Measurements from ENCODE around the gene THBS4. TPM values are rescaled to one million over a fixed set of nuclear protein-coding genes. Genes with fewer than 3 reads are reported as not detected.
A peak's percentile ranks its signal among the peaks of the same experiment; 100 is the strongest.

The THBS4 gene
- total and polyA plus RNA-seq, 2 experiments from 2014 or later: 0.80 TPM; not detected in 1

GRCh38 chr5:80078921-80079320 lies 43.8 kb downstream of the THBS4 start:
- no peaks in the 10 kb centered on the region for H3K27me3 ChIP-seq
- no peak overlapping the region for H2AFZ ChIP-seq
- H3K9me3 ChIP-seq (ENCODE audit: low read depth): no peaks in the 10 kb centered on the region
- no peaks in the 10 kb centered on the region for H4K20me1 ChIP-seq (ENCODE audit: insufficient read depth, poor library complexity, severe bottlenecking)
- H3K4me1 ChIP-seq (ENCODE audit: insufficient read depth): no peaks in the 10 kb centered on the region
- no peaks in the 10 kb centered on the region for H3K9me2 ChIP-seq (replicated peaks; ENCODE audit: insufficient read depth)
- no peak overlapping the region for H3K4me3 ChIP-seq
- H3K4me2 ChIP-seq: no peak overlapping the region
- H3K27ac ChIP-seq: no peak overlapping the region
- no peaks in the 10 kb centered on the region for H3K79me2 ChIP-seq
- no peak for DNase-seq (ENCODE audit: low spot score)
- H3K36me3 ChIP-seq (replicated peaks; ENCODE audit: insufficient read depth, low read depth): no peaks in the 10 kb centered on the region
- 90% methylated on average over 4 of the region's 4 CpGs for WGBS (ENCODE audit: low lambda C conversion rate, missing lambda C conversion rate)
- TF ChIP-seq EZH2 (IDR thresholded peaks at IDR 0.05; ENCODE audit: borderline replicate concordance): no peak

DNA sequence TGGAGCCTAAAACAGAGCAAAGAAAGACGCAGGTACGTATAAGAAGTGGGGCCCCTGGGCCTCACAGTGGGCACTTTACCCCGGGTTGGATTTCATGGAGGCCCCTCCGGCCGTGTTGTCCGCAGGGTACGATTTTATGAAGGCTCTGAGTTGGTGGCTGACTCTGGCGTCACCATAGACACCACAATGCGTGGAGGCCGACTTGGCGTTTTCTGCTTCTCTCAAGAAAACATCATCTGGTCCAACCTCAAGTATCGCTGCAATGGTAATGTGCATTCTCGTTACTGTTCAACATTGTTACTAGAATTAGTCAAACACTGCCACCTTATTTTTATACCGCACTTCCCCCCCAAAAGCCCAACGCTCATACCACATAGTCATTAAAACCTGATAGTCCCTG lies 47.1 kb downstream of the THBS4 start:
- H3K27ac ChIP-seq: no peak overlapping the region
- H3K4me2 ChIP-seq: peak overlapping the region; percentile 10
- no peak overlapping the region for H3K4me3 ChIP-seq

DNA sequence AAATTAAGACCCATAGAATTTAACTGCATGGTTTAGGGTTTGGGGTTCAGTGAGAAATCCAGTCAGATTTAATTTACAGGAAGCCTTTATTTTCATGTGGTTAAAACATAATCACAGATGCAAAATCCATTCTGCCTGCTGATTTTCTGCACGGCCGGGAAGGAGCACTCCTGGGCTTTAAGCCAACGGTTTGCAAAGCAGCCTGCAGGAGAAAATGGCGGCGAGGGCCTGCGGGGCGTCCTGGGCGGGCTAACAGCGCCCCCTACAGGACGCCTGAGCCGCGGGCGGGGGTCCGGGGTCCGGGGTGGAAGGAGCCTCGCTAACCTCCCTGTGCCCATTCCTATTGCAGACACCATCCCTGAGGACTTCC lies 47.6 kb downstream of the THBS4 start:
- Histone ChIP-seq H3K27ac (no peak overlapping the region), H4K20me1 (ENCODE audit: insufficient read depth, poor library complexity, severe bottlenecking) (no peaks in the 10 kb centered on the region), H3K9me2 (replicated peaks; ENCODE audit: insufficient read depth) (no peaks in the 10 kb centered on the region), H3K4me3 (no peak overlapping the region), H3K36me3 (replicated peaks; ENCODE audit: insufficient read depth, low read depth) (no peaks in the 10 kb centered on the region), H3K9me3 (ENCODE audit: low read depth) (no peaks in the 10 kb centered on the region), H2AFZ (peak overlapping the region; percentile 19), H3K4me1 (ENCODE audit: insufficient read depth) (no peaks in the 10 kb centered on the region), H3K4me2 (peak overlapping the region; percentile 10), H3K27me3 (no peaks in the 10 kb centered on the region), H3K79me2 (no peaks in the 10 kb centered on the region)
- WGBS (ENCODE audit: low lambda C conversion rate, missing lambda C conversion rate): 7% methylated on average over 16 of the region's 16 CpGs
- peak; percentile 70 for DNase-seq (ENCODE audit: low spot score)
- no peak for TF ChIP-seq EZH2phosphoT487 (IDR thresholded peaks at IDR 0.05; ENCODE audit: low read depth, severe bottlenecking, unreplicated experiment)
- peak; percentile 89 for TF ChIP-seq CTCF (IDR thresholded peaks at IDR 0.05; ENCODE audit: poor library complexity)

More for the DNA sequence above, 47.1 kb downstream of the THBS4 start:
- no peak for DNase-seq (ENCODE audit: low spot score)
- Histone ChIP-seq H3K27me3 (no peaks in the 10 kb centered on the region), H3K9me2 (replicated peaks; ENCODE audit: insufficient read depth) (no peaks in the 10 kb centered on the region), H3K9me3 (ENCODE audit: low read depth) (no peaks in the 10 kb centered on the region), H3K79me2 (no peaks in the 10 kb centered on the region), H4K20me1 (ENCODE audit: insufficient read depth, poor library complexity, severe bottlenecking) (no peaks in the 10 kb centered on the region), H2AFZ (no peak overlapping the region), H3K36me3 (replicated peaks; ENCODE audit: insufficient read depth, low read depth) (no peaks in the 10 kb centered on the region), H3K4me1 (ENCODE audit: insufficient read depth) (no peaks in the 10 kb centered on the region)
- 96% methylated on average over 15 of the region's 15 CpGs for WGBS (ENCODE audit: low lambda C conversion rate, missing lambda C conversion rate)
- no peak for TF ChIP-seq EZH2 (IDR thresholded peaks at IDR 0.05; ENCODE audit: borderline replicate concordance)
- no peak for TF ChIP-seq EZH2phosphoT487 (IDR thresholded peaks at IDR 0.05; ENCODE audit: low read depth, severe bottlenecking, unreplicated experiment)
- TF ChIP-seq CTCF (IDR thresholded peaks at IDR 0.05; ENCODE audit: poor library complexity): no peak

- TF ChIP-seq CTCF (IDR thresholded peaks at IDR 0.05; ENCODE audit: poor library complexity): peak; percentile 78
- no peak for TF ChIP-seq EZH2 (IDR thresholded peaks at IDR 0.05; ENCODE audit: borderline replicate concordance)
- TF ChIP-seq EZH2phosphoT487 (IDR thresholded peaks at IDR 0.05; ENCODE audit: low read depth, severe bottlenecking, unreplicated experiment): no peak
- Histone ChIP-seq H3K79me2 (no peaks in the 10 kb centered on the region), H4K20me1 (ENCODE audit: insufficient read depth, poor library complexity, severe bottlenecking) (no peaks in the 10 kb centered on the region), H3K4me1 (ENCODE audit: insufficient read depth) (no peaks in the 10 kb centered on the region), H3K36me3 (replicated peaks; ENCODE audit: insufficient read depth, low read depth) (no peaks in the 10 kb centered on the region), H3K4me3 (no peak overlapping the region), H3K27ac (peak overlapping the region; percentile 8), H2AFZ (peak overlapping the region; percentile 19), H3K9me2 (replicated peaks; ENCODE audit: insufficient read depth) (no peaks in the 10 kb centered on the region), H3K4me2 (no peak overlapping the region), H3K9me3 (ENCODE audit: low read depth) (no peaks in the 10 kb centered on the region), H3K27me3 (no peaks in the 10 kb centered on the region)
- WGBS (ENCODE audit: low lambda C conversion rate, missing lambda C conversion rate): 60% methylated on average over 19 of the region's 19 CpGs
- peak; percentile 82 for DNase-seq (ENCODE audit: low spot score)
Observed at GRCh38 chr5:80083101-80083890, 48.1 kb downstream of the THBS4 start.

Measured in hepatocyte (in vitro differentiated cells).